Stimulated activated CD8-positive, alpha-beta memory T cell treated with anti-CD3 and anti-CD28 coated beads, Interleukin-7, amount 100 ng/mL, for 24 hours (primary cell): ENCODE measurements around the gene NRSN2.

ENCODE experiments used
- DNase-seq: peaks from one replicate; pipeline ENCODE4 v3.0.0-alpha.2; 2020; ENCODE audit warnings: low read depth

NRSN2 gene, protein sequence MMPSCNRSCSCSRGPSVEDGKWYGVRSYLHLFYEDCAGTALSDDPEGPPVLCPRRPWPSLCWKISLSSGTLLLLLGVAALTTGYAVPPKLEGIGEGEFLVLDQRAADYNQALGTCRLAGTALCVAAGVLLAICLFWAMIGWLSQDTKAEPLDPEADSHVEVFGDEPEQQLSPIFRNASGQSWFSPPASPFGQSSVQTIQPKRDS

DNA sequence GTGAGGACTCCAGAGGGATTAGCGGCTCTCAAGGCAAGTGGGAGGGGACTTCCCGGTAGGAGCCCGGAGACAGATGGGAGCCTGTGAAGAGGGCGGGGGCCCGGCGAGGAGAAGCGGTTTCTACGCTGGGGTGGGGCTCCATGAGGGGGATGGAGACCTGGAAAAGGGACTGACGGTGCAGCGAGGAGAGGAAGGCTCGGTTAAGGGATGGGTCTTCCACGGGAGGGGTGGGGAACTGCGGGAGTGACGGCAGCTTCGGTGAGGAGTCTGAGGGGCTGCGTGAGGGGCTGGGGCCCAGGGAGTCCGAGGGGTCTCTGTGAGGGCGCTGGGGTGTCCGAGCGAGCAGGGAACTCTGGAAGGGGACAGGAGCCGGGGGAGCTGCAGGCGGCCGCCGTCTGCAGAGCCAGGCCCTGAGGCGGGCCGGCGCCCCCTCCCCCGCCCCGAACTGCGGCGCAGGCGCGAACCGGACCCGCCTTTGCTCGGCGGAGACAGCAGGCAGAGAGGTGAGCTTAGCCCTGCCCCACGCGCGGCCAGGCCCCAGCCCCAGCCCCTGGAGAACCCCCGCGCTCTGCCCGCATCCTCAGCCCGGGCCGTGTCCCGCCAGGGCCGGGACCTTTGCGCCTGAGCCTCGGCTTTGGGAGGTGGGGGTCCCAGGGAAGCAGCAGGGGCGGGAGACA is at the start of gene NRSN2:
Gene NRSN2, plus strand, starts transcription at position 472 of the 677 bp plus-strand sequence. CDS start 2,533 bp downstream, outside the sequence.
- no peak for DNase-seq

DNA sequence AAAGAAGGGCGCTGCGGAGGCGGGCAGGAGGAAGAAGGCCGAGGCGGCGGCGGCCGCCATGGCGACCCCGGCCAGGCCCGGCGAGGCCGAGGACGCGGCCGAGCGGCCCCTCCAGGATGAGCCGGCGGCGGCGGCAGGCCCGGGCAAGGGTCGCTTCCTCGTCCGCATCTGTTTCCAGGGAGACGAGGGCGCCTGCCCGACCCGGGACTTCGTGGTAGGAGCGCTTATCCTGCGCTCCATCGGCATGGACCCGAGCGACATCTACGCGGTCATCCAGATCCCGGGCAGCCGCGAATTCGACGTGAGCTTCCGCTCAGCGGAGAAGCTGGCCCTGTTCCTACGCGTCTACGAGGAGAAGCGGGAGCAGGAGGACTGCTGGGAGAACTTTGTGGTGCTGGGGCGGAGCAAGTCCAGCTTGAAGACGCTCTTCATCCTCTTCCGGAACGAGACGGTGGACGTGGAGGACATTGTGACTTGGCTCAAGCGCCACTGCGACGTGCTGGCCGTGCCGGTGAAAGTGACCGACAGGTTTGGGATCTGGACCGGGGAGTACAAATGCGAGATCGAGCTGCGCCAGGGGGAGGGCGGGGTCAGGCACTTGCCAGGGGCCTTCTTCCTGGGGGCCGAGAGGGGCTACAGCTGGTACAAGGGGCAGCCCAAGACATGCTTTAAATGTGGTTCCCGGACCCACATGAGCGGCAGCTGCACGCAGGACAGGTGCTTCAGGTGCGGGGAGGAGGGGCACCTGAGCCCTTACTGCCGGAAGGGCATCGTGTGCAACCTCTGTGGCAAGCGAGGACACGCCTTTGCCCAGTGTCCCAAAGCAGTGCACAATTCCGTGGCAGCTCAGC is 48.8 kb upstream of the NRSN2 start:
- peak; percentile 6 for DNase-seq

GRCh38 chr20:298776-299391 is 48.0 kb upstream of the NRSN2 start:
- DNase-seq = no peak

DNA sequence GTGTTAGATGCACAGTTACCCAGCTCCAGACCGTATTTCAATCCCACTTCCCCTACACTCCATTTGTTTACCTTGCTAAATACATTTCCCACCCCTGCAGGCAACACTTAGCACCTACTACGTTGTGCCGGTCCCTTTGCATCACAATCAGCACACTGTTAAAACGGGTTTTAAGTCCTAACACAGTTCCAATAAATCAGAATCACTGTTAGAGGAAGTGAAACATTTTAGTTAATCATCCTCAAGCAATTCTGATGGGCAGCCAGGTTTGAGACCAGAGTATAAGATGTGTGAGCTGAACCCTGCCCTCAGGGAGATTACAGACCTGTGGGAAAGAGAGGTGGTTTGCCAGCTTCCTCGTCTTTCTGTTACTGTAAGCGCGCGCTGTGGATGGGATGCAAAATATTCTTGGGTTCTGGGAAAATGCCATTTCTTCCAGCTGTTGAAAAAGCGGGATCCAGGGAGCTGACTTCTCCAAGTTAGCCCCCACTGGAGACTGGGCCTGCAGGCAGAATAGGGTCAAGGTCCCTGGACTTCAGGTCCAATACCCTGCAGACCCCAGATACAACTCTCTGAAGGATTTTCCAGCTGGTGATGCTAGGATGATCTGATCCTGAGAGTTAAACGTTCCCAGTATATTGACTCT is 46.4 kb upstream of the NRSN2 start:
- DNase-seq = no peak

DNA sequence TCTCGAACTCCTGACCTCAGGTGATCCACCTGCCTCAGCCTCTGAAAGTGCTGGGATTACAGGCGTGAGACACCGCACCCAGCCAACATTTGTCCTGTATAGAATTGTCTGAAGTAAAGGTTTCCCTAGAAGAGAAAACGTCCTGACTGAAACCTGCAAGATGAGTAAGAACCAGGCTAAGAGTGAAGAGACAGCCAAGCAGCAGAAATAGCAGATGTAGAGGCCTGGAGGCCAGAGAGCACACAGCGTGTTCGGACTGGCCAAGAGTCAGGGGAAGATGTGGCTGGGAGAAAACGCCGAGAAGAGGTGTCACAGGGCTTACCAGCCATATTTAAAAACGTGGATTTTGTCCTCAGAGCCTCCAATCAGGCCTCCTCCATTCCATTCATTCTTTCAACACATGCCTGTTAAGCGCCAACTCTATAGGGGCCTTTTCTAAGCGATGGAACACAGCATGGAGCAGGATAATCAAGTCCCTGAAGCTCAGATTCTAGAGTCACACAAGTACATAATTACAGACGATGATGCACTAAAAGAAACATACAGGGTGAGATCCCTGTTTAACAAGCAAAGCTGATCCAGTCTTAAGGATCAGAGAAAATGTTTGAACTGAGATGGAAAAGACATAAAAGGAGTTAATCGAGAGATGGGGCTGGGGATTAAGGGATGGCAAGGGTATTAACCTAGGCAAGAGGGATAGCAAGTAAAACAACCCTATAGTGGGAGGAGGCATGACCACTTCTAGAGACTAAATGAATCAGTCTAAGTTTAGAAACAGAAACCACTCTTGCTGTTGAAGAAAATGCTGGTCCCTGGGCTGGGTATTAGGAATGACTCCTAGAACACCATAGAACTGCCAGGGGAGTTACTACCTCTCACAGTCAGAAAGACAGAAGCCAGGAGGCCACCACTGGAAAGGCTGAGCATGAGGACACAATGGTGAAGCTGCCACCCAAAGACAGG is 44.7 kb upstream of the NRSN2 start:
- DNase-seq = no peak

DNA sequence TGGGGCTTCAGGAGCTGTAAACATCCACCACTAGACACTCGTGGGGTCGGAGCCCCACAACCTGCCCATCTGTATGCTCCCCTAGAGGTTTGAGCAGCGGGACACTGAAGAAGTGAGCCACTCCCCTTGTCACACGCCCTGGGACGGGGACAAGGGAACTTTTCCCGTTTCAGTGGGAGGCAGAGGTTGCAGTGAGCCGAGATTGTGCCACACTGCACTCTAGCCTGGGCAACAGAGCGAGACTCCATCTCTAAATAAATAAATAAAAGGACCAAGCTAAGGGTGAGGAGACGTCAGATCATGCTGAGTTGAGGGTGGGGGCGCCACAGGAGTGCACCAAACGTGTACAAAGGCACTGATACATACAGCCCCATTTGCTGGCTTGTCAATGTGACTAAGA is 41.2 kb upstream of the NRSN2 start:
- no peak for DNase-seq

DNA sequence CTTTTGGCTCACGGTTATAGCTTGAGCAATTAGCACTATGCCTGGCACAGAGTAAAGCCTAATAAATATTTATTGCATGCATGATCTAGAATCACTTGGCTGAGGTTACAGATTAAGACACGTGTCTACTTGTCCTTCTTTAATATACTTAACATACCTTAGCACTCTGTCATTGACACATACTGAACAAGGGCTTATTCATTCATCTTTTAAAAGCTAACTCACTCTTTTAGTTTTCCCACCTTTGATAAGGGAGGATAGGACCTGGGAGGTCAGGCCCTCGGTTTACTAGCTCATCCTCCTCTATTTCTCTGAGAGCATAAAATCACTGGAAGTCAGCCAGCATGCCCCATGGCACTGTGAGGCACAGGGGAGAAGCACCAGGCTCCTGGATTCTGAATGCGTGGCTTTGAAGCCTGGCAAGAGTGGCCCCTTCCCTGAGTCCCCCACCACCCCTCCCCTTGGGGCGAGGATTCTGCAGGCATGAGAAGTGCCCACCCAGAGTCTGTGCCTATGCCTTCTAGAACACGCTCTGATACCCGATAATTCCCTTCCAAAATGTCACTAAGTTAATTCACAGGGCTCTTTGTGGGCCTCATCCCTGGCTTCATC is 38.4 kb upstream of the NRSN2 start:
- DNase-seq = no peak

GRCh38 chr20:309306-309840 is 37.5 kb upstream of the NRSN2 start:
- no peak for DNase-seq

DNA sequence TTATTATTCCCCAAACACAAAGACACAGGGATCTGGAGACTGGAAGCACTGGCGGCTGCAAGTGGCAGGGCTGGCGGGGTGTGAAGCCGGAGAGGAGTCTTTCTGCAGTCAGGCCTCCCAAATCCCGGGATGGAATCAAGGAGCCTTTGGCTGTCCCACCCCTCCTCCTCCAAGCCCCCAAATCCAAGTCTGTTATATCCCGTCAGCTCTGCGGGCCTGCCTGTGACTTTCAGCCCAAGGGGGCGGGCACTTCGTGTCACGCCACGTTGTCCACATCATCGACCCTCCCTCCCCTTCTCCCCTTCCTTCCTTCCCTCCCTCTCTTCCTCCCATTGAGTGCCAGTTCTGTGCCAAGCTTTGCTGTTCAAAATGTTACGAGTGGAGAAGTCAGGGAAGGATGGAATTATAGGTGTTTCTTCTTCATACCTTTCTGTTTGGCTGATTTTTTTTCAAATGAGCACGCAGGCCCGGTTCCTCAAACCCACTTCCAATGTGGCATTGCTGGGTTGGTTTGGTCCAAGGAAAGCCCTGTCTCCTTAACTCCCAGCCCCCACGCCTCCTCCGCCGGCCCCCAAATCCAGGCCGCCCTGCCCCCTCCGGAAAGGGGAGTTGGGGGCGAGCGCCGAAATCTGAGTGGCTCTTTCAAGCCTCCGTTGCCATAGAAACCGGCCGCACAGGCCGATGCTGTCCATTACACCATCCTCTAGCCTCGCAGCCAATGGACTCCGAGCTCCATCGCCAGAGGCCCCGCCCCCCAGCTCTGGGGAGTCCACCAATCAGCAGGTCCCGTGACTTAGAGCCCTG is 36.9 kb upstream of the NRSN2 start:
- DNase-seq = peak; percentile 66

DNA sequence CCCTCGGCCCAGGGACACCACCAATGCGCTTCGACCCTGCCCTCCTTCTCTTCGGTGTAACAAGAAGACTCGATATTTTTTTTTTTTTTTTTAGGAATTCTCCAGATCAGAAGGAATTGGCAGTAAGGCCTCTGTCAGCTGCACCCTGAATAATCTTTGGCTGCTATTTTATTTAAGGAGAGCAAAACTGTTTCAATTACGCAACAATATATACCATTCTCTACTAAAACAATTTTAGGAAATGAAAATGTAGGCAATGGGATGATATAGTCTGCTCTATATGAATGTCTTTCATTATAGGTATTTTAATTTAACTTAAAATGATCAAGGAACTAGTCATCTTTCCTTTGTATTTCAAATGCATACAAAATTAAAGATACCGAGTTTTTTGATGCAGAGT is 36.3 kb upstream of the NRSN2 start:
- DNase-seq = no peak

DNA sequence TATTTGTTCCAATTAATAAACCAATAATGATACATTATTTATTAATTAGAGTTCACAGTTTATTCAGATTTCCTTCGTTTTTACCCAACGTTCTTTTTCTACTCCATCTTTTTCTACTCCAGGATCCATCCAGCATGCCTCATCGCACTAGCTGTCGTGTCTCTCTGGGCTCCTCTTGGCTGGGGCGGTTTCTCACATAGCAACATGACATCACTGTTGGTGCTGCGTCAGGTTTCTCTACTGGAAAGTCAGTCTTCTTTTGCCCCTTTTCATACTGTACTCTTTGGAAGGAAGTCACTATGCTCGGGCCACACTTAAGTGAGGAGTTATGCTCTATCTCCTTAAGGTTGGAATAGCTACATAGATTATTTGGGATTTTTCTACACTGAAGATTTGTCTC is 35.3 kb upstream of the NRSN2 start:
- no peak for DNase-seq

DNA sequence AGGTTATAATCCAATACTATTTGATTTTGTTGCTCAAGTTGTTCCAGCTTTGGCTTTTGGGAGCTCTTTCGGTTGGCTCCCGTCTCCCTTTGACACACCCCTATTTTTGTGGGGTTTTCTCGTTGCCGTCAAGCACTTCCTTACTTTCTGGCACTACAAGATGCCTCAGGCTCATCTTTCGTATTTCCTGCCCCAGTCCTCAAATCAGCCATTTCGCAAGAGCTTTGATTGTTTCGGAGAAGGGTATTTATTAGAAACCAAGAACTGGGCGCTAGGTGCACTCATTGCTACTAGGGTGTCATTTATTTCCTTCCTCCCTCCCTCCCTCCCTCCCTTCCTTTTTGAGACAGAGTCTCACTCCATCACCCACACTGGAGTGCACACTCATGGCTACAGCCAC is 34.8 kb upstream of the NRSN2 start:
- no peak for DNase-seq

DNA sequence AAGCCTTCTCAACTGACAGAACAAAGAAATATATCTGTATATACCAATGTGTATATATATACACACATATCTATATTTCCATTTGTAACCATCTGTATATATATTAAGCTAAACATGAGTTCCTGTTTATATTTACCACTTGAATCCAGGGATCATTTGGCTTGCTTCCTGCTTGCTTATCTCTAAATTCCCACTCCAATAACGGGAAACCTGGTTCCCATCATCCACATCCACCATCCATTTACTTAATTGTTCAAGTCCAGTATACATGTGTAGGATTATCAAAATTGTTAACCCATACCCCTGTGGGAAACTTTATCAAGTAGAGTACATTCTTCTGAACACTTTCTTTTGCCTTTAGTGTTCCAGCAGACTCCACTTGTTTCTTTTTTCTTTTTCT is 34.0 kb upstream of the NRSN2 start:
- no peak for DNase-seq

DNA sequence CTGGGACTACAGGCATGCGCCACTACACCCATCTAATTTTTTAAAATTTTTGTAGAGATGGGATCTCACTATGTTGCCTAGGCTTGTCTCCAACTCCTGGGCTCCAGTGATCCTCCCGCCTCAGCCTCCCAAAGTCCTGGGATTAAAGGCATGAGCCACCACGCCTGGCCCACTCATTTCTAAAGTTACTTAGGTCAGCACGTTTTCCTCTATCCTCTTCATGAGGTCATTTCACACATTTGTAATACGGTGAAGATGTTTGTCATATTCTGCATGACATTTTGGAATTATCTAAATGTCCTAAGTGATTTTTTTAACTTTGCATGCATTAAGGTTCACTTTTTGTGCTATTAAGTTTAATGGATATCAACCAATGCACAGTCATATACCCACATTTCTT is 33.5 kb upstream of the NRSN2 start:
- no peak for DNase-seq

- DNase-seq = no peak
Observed at GRCh38 chr20:313948-314347, 33.0 kb upstream of the NRSN2 start.

DNA sequence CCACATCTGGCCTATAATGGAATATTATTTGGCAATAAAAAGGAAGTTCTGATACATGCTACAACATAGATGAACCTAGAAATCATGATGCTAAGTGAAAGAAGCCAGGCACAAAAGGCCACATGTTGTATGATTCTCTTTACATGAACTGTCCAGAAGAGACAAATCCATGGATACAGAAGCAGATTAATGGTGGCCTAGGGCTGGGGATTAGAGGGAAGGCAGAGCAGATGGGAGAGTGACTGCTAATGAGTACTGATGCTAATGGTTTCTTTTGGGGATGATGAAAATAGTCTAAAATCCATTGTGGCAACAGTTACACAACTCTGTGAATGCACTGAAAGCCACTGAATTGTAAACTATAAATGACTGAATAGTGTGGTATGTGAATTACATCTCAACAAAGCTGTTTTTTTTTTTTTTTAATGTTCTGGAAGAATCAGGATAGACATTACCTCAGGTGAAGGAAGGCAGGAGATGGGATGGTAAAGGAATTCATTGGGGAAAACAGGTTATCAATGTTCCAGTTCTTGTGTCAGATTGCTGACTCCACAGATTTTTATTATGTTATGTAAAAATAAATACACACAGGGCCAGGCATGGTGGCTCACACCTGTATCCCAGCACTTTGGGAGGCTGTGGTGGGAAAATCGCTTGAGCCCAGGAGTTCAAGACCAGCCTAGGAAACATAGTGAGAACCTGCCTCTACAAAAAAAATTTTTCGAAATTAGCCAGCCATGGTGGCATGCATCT is 30.4 kb upstream of the NRSN2 start:
- DNase-seq = no peak

DNA sequence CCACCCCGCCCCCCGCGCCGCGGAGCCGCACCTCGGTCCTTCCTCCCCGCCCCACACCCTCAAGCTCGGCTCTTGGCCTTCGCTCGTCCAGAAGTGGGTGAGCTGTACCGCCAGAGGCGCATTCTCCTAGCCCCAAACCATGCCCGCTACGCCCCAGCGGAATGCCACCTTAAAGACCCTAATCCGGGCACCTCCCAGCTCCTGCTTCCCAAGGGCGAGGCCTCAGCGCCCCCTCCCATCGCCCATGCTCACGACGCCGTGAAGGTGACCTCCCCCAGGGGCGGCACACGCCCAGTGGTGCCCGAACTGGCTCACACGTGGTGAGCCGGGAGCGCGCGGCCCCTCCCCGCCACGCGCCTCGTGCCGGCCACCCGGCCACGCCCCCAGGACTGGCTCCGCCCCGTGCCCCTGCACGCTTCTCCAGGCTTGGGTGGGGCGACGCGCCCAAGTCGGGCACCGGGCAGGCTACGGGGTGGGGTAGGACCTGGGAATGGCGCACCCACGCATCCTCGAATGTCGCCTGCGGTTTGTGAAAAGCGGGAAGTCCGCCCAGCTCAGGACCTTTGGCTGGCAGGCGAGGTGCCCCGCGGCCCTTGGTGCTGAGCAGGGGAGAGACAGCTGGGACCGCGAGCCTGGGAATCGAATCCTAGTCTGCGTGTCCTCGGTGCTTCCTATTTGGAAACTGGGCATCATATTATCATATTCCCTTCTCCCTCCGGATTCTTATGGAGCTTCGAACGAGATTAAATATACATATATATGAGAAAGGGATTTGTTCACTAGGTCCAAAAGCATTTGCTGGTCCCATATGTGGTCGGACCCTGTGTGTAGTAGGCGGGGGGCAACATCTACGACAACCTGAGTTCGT is 22.5 kb upstream of the NRSN2 start:
- peak; percentile 82 for DNase-seq
